GM19324 (cell line): ENCODE measurements around the gene SF1.
"Not testable (repeated sequence)": the region's sequence is repeated elsewhere in the genome, so short reads cannot be mapped to it uniquely, and the experiment has no call there.

Experiments used
- ATAC-seq: cut with Tn5 transposase; IDR thresholded peaks from one replicate; pipeline ENCODE4 v1.9.1; 2021; ENCODE audit warnings: mild to moderate bottlenecking, moderate library complexity; ENCODE audit not compliant: unreplicated experiment, low FRiP score

The SF1 gene, protein sequence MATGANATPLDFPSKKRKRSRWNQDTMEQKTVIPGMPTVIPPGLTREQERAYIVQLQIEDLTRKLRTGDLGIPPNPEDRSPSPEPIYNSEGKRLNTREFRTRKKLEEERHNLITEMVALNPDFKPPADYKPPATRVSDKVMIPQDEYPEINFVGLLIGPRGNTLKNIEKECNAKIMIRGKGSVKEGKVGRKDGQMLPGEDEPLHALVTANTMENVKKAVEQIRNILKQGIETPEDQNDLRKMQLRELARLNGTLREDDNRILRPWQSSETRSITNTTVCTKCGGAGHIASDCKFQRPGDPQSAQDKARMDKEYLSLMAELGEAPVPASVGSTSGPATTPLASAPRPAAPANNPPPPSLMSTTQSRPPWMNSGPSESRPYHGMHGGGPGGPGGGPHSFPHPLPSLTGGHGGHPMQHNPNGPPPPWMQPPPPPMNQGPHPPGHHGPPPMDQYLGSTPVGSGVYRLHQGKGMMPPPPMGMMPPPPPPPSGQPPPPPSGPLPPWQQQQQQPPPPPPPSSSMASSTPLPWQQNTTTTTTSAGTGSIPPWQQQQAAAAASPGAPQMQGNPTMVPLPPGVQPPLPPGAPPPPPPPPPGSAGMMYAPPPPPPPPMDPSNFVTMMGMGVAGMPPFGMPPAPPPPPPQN

GRCh38 chr11:64778473-64779298 is at the start of gene SF1:
Gene SF1 (minus strand): TSS chr11:64778542. CDS start chr11:64778392, 150 bp downstream.
- ATAC-seq, result peak; percentile 82

DNA sequence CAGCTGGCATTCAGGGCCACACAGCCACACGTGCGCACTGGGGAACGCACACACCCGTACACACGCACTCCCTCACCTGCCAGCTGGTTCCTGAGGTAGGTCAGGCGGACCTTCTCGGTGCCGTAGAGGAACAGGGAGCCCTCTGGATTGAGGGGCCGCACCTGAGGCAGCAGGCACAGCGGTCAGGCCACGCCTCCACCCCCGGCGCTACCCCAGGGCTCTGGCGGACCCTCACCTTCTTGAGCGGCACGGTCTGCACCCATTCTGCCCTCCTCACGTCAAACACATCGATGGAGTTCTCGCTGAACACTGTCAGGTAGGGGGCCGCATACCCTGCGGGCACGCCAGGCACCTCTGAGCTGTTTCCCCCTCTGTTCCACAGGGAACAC is 49.1 kb upstream of the SF1 start:
- ATAC-seq, result no peak

GRCh38 chr11:64826578-64827450 is 48.5 kb upstream of the SF1 start:
- no peak for ATAC-seq

DNA sequence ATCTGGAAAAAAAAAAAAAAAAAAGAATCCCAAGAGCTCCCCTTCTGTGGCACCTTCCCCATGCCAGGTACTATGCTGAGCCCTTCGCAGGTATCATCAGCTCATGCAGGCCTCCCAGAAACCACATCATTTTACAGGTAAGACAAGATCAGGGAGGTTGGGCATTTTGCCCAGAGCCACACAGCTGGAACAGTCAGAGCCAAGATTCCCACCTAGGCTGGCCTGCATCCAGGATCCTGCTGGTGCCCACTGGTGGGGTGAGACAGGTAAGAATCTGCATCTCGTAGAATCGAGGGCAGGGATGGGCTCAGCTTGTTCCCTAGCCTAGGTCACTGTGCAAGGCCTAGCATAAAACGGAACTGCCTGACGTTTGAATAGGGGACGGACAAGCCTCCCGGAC is 47.7 kb upstream of the SF1 start:
- no peak for ATAC-seq

GRCh38 chr11:64823568-64824119 is 45.3 kb upstream of the SF1 start:
- no peak for ATAC-seq

DNA sequence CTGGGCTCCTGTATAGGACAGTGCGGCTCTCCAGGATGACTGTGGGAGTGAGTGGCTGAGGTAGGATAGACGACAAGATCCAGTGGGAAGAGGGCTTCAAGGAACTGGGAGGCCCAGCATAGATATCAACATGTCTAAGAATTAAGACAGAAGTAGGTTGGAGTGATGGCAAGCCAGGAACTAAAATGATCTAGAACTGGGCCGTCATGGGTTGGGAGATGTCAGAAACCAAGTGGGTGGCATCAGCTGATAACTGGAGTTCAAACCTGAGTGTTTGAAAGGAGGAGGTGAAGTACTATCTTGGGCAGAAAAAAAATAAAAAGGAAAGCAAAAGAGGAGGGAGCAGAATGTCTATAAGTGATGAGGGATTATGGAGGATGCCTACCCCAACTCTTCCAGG is 39.1 kb upstream of the SF1 start:
- no peak for ATAC-seq

DNA sequence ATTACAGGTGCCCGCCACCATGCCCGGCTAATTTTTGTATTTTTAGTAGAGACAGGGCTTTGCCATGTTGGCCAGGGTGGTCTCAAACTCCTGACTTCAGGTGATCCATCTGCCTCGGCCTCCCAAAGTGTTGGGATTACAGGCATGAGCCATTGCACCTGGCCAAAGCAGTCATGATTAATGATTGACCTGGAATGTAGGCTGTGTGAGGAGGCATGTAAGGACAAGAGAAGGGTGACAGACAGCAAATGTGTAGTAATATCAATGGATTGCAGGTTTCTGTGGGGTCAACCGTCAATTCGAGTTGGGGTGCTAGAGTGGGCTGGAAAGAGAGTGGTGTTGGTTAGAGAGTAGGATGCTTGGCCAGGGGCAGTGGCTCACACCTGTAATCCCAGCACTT is 37.1 kb upstream of the SF1 start:
- ATAC-seq, result not testable (repeated sequence)

GRCh38 chr11:64814712-64815187 is 36.4 kb upstream of the SF1 start:
- ATAC-seq, result no peak

- ATAC-seq, result no peak
Observed at GRCh38 chr11:64813826-64814225, 35.5 kb upstream of the SF1 start.

DNA sequence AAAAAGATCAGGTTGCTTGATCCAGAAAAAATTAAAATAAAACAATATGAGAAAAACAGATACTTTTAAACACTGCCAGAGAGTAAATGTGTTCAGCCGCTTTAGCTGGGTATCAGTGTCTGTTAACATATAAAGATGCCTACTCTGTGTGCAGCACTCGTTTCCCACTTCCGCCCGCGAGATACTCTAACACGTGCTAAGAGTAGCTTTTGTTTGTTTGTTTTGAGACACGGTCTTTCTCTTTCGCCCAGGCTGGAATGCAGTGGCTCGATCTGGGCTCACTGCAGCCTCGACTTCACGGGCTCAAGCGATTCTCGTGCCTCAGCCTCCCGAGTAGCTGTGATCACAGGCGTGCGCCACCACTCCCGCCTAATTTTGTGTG is 32.5 kb upstream of the SF1 start:
- peak; percentile 7 for ATAC-seq

GRCh38 chr11:64810271-64810890 is 32.0 kb upstream of the SF1 start, which contains the start of gene MEN1:
Gene MEN1 (minus strand): TSS chr11:64810551. CDS start chr11:64810109, 442 bp downstream.
- peak; percentile 86 for ATAC-seq

DNA sequence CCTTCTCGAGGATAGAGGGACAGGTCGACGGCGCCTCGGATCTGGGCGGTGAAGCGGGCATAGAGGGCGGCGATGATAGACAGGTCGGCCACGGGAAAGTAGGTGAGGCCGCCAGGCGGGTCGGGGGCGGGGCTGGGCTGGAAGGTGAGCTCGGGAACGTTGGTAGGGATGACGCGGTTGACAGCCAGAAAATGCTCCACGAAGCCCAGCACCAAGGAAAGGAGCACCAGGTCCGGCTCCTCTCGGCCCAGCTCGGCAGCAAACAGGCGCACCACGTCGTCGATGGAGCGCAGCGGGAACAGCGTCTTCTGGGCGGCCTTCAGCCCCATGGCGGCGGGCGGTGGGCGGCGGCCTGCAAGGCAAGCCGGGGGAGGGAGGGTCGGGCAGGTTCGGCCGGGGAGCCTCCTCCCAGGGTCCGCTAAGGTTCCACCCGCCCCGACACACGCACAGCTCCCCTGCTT is 31.5 kb upstream of the SF1 start:
- peak; percentile 5 for ATAC-seq

DNA sequence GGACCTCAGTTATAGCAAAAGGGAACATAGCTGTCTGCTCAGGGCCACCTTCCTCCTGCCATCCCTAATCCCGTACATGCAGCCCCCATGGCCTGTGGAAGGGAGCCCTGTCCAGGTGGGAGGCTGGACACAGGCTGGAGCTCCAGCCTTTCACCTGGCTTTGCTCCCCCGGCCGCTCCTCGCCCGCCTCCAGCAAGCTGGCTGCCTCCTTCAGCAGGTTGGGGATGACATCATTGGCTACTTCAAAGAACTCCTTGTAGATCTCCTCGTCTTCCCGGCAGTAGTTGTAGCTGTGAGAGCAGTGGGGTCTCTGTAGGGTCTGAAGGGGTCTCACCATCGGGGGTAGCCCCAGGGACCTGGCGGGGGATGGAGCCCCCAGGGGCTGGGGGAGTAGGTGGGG is 27.1 kb upstream of the SF1 start:
- no peak for ATAC-seq

DNA sequence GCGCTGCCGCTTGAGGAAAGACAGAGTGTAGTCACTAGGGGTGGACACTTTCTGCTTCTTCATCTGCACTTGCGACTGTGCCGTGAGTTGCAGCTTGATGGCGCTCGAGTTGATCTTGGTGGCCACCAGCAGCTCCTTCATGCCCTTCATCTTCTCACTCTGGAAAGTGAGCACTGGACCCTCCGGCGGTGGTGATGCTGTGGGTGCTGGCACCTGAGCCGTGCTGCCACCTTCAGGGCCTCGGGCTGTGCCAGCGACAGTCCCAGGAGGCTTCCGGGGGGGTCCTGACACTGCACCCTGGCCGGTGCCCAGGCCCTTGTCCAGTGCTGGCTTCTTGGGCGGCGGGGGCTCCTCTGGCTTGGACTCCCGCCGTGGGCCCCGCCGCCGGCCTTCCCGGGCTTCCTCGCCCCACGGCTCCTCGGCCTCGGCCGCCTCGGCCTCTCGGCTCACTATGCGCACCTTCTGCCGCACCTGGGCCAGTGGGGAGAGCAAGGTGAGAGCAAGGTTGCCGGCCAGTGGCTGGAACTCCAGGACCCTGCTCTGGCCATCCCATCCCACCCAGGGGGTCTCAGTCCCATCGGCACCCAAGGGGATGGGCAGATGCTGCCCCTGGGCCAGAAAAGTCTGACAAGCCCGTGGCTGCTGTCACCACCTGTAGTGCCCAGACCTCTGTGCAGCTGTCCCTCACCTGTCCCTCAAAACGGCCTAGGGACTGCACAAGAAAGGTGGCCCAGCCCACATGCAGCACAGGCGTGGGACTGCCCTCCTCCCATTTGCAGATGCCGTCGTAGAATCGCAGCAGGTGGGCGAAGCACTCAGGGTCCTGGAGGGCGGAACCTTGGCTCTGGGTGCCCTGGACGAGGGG is 26.2 kb upstream of the SF1 start:
- ATAC-seq, result no peak

GRCh38 chr11:64803846-64804345 is 25.6 kb upstream of the SF1 start:
- no peak for ATAC-seq

DNA sequence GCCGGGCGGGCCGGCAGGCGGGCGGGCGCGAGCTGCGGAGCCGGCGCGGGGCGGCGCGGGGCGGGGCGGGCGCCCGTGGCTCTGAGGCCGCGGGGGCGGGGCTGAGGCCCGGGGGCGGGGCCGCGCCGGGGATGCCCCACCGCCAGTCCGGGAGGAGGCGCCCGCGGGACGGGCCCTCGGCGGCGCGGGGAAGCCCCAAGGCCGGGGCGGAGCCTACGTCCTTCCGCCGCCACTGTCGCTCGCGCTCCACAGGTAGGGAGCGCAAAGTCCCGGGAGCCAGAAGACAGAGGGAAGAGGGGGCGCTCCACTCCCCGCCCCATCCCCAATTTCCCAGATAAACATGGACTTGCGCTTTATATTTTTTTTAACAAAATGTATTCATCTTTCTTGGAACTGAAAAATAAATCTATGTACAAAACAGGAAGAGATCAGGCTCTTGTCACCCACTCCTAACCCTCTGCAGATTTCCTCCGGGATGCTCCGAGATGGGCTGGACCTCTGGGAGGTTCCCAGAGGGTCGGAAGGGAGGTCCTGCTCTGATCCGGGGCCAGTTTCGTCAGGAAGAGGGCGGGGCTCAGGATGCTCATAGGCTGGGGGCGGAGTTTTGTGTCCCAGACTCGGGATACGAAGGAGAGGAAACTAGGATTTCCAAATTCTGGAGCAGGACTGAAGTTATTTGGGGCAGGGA is 25.0 kb upstream of the SF1 start, which contains the start of gene MAP4K2:
Gene MAP4K2, minus strand, starts transcription at position 57 of the 688 bp plus-strand sequence. CDS start 65 bp downstream, outside the sequence.
- peak; percentile 75 for ATAC-seq
